Esophagus muscularis mucosa (tissue), 4 donors: ENCODE measurements around the gene NKAP.

ENCODE experiments used
- CTCF ChIP-seq, 3 experiments: fragments of 200-600 bp in 2 of 3; fragments of 450-650 bp in 1 of 3; sonication (generic) in 2 of 3; IDR thresholded peaks; one replicate each; pipeline ENCODE4 v1.5.1; 2017 to 2019; ENCODE audit warnings: antibody characterized with exemption in 3 of 3, mild to moderate bottlenecking in 2 of 3, moderate library complexity in 1 of 3
- EP300 ChIP-seq: sonication (generic); formaldehyde crosslinking; IDR thresholded peaks from one replicate; pipeline ENCODE4 v1.6.1; 2017; ENCODE audit warnings: antibody characterized with exemption
- POLR2A ChIP-seq: fragments of 450-650 bp; IDR thresholded peaks from one replicate; pipeline ENCODE4 v1.6.1; 2017; ENCODE audit warnings: antibody characterized with exemption, moderate library complexity, mild to moderate bottlenecking, low read depth
- POLR2AphosphoS5 ChIP-seq, 2 donors: sonication (generic); formaldehyde crosslinking; IDR thresholded peaks; one replicate each; pipeline ENCODE4 v1.6.1; 2017; ENCODE audit warnings: antibody characterized with exemption in 2 of 2

- no peak for TF ChIP-seq CTCF (IDR thresholded peaks at IDR 0.05)
- TF ChIP-seq POLR2A = no peak
- TF ChIP-seq POLR2AphosphoS5 (IDR thresholded peaks at IDR 0.05) = no peak
- TF ChIP-seq EP300 = no peak
These were observed 17.1 kb upstream of the NKAP start for GRCh38 chrX:119960625-119961024.
